C4-2B (cell line): Measurements from ENCODE around the gene CELSR2.
"Not testable (repeated sequence)": the region's sequence is repeated elsewhere in the genome, so short reads cannot be mapped to it uniquely, and the experiment has no call there.

Source experiments
- H3K27ac ChIP-seq: fragments of 450-650 bp; 2 replicates; pipeline ENCODE4 v1.5.1; 2017
- ZFX ChIP-seq: fragments of 450-650 bp; IDR thresholded peaks from 2 replicates; pipeline ENCODE4 v1.6.1; 2017
- TF ChIP-seq, protein P1 (sequence below): fragments of 450-650 bp; conservative IDR thresholded peaks from 2 replicates; pipeline ENCODE4 v1.5.1; 2017; ENCODE audit warnings: mild to moderate bottlenecking

Gene CELSR2

DNA sequence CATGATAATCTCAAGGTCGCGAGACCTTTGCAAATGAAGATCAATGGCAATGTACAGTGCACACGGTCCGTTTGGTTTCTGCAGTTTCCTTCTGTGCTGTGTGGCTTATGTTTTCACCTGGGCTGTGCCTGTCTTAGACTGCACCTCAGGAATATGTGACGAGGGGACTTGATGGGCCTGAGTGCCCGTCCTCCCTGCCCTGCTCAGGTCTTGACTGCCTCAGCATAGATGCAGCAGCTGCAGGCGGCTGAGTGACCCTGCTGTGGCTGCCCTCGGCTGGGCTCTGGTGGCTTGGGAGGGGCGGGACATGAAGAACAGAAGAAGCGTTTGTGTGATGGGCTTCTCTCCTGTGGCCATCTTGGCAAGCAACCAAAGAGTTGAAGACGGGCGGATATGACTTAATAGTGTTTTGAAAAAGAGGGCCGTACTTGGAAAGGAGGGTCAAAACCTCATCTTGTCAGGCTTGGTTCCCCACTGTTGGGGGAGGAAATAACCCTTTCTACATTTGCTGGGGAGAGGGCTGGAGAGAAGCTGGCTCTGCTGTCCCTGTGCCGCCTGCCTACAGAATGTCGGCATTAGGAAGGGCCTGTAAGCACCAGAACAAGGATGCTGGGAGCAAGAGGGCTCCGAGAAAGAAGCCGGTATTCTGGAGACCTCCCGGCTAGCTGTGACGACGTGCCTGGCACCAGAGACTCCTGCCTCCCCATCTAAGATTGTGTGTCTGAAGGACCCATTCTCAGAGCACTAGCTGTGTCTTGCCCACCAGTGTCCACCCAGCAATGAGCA lies 50.4 kb downstream of the CELSR2 start:
- peak overlapping the region; percentile 43; the same call in 1 of the 2 replicates for H3K27ac ChIP-seq
- TF ChIP-seq ZFX, result no peak
- TF ChIP-seq, protein P1, sequence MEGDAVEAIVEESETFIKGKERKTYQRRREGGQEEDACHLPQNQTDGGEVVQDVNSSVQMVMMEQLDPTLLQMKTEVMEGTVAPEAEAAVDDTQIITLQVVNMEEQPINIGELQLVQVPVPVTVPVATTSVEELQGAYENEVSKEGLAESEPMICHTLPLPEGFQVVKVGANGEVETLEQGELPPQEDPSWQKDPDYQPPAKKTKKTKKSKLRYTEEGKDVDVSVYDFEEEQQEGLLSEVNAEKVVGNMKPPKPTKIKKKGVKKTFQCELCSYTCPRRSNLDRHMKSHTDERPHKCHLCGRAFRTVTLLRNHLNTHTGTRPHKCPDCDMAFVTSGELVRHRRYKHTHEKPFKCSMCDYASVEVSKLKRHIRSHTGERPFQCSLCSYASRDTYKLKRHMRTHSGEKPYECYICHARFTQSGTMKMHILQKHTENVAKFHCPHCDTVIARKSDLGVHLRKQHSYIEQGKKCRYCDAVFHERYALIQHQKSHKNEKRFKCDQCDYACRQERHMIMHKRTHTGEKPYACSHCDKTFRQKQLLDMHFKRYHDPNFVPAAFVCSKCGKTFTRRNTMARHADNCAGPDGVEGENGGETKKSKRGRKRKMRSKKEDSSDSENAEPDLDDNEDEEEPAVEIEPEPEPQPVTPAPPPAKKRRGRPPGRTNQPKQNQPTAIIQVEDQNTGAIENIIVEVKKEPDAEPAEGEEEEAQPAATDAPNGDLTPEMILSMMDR, result no peak

DNA sequence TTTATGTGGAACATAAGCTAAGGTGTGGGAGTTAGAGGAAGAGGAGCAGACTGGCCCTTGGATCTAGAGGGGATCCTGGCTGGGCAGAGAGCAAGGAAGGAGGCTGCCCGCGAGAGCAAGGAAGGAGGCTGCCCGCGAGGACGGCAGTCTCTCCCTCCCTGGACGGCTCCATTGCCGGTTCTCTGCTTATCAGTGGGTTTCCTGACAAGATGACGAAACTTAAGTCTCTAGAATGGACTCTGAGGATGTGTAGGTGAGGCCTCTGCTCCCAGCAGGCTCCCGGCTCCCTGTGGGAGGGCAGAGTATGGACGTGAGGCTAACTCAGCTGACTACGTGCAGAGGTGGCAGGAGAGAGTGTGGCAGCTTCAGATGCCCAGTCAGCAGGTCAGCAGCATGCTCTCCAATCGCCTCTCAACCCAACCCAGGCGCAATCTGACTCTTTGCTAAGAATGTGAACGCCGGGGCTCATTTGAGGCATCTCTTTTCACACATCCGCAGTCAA lies 51.4 kb downstream of the CELSR2 start:
- no peak for TF ChIP-seq ZFX
- TF ChIP-seq, protein P1, result no peak
- no peak overlapping the region for H3K27ac ChIP-seq

DNA sequence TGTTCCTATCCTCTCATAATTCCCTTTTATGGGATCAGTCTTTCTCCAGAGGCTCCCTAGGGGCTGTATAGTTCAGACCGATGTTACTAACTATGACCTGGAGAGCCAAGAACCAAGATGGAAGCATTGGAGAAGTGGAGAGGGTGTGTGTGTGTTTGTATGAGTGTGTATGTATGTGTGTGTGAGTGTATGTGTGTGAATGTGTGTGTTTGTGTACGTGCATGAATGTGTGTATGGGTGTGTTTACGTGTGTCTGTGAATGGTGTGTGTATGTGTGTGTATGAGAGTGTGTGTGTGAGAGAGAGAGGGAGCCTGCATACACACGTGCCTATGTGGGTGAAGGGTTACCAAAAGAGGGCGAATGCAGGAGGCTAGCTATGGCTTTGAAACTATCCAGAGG lies 52.5 kb downstream of the CELSR2 start:
- no peak overlapping the region for H3K27ac ChIP-seq
- TF ChIP-seq ZFX, result no peak
- TF ChIP-seq, protein P1, result no peak

DNA sequence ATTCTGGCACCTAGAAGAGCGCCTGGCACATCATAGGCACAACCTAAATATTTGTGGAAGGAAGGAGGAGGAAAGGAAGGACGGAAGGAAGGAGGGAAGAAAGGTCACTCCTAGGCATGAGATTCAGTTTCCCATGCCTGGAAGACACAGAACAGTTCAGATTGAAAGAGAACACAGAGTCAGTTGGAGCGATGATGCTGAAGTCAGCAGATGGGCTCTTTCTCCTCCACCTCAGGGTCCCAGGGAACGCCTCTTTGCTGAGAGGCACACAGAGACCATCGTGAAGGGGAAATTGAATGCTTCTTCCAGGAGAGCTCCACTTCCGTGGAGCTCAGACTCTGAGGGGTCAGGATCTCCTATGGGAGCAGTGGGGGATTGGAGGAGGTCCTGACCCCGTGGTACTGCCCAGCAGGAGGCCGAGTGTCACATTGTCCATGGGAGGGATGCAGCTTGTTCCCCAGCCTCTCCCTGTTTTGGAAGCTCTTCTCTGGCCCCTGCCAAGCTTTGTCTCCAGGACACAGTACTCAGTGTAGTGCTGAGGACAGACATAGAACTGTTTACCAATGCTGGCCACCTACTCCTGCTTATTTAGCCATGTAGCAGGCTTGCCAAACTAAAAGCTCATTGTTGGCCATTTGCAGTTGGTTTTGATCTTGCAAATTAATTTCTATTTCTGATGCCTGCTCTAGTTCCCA lies 55.0 kb downstream of the CELSR2 start:
- TF ChIP-seq, protein P1, result no peak
- TF ChIP-seq ZFX, result no peak
- H3K27ac ChIP-seq, result no peak overlapping the region

DNA sequence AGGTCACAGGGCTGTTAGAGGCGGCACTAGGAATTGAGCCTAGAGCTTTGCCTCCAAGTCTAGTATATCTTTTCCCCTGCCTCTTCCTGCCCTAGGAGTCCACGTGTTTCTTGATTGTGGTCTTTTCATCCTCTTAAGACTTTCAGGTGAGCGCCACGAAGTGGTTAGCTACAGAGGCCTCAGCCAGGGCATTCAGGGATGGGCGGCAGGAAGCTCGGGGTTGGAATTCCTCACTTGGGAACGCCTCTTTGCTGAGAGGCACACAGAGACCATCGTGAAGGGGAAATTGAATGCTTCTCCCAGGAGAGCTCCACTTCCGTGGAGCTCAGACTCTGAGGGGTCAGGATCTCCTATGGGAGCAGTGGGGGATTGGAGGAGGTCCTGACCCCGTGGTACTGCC lies 56.7 kb downstream of the CELSR2 start:
- not testable (repeated sequence) for H3K27ac ChIP-seq

DNA sequence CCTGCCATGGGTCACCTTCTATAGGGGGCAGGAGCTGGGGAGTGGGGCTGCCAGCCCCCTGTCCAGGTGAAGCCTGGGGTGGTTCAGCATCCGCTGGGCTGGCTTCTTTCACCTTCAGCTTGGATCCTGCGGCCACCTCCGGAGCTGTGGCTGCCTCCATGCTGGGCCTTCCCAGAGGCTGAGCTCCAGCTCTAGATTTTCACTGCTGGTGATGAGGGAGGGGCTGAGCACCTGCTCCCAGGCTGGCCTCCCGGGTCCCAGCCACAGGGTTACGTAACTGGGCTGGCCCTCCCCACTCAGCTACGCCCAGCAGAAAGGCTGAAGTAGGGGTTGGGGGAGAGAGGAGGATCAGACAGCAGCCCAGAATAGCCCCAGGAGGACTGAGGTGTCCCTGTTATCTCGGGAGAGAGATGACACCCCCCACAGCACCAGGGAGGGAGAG lies 57.5 kb downstream of the CELSR2 start, which contains the start of gene MYBPHL:
Gene MYBPHL (minus strand): TSS at position 180 of the 442 bp plus-strand sequence. CDS start 20 bp downstream, at position 160.
- TF ChIP-seq ZFX, result no peak
- TF ChIP-seq, protein P1, result no peak
- no peak within 1 kb of the TSS; the same call in 1 of the 2 replicates for H3K27ac ChIP-seq

DNA sequence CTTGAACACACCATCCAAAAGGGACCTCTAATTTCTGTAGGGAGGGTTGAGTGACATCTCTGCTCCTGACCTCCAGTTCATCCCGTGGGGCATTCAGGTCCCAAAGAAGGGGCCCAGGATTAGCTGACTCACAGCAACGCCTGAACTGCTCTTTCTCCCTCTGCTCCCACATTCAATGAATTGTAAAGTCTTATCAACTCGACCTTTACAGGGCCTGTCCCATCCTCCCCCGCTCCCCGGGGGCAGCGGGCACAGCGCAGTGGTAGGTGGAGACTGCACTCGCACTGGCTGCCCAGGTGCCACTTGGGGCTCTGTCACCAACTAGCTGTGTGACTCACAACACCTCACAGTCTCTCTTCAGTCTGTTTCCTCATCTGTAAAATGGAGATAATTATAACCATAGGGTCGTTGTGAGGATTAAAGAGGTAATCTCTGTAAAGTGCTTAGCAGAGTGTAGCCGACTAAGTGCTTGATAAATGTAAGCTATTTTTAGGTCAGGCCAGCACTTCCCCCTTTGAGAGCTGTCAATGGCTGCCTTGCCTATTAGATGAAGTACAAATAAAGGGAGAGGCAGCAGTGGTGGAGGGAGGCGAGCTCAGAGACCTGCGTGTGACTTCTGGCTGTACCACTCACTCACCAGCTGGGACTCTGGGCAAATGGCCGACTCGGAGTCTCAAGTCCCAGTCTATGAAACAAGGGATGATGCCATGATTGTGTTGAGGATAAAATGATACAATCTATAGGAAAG lies 58.1 kb downstream of the CELSR2 start:
- no peak for TF ChIP-seq ZFX
- TF ChIP-seq, protein P1, result no peak
- no peak overlapping the region; the same call in 1 of the 2 replicates for H3K27ac ChIP-seq
